CD1c-positive myeloid dendritic cell (primary cell): ENCODE measurements around the gene CDT1.
"Not testable (repeated sequence)": the region's sequence is repeated elsewhere in the genome, so short reads cannot be mapped to it uniquely, and the experiment has no call there.

ENCODE experiments used
- DNase-seq: peaks from one replicate; pipeline ENCODE4 v3.0.0-alpha.2; 2016; ENCODE audit errors: extremely low spot score

CDT1 gene

GRCh38 chr16:88782454-88783390 lies 20.9 kb upstream of the CDT1 start:
- DNase-seq, result peak; percentile 70

GRCh38 chr16:88783391-88784073 lies 20.1 kb upstream of the CDT1 start:
- DNase-seq, result peak; percentile 64

- DNase-seq, result peak; percentile 75
Measured at GRCh38 chr16:88784074-88784855, 19.3 kb upstream of the CDT1 start.

- no peak for DNase-seq
Measured at GRCh38 chr16:88784856-88785105, 18.8 kb upstream of the CDT1 start.

- DNase-seq, result peak; percentile 84
Measured at GRCh38 chr16:88785106-88785924, 18.3 kb upstream of the CDT1 start, which contains the start of gene PIEZO1. PIEZO1 (minus strand) TSS chr16:88785220; CDS start chr16:88784964, 256 bp downstream.

- DNase-seq, result no peak
Measured at GRCh38 chr16:88787579-88788314, 15.8 kb upstream of the CDT1 start.

GRCh38 chr16:88788749-88789148 lies 14.8 kb upstream of the CDT1 start:
- DNase-seq, result not testable (repeated sequence)

- peak; percentile 62 for DNase-seq
Measured at GRCh38 chr16:88789594-88789993, 14.0 kb upstream of the CDT1 start.

- DNase-seq, result peak; percentile 89
Measured at GRCh38 chr16:88790312-88791211, 13.0 kb upstream of the CDT1 start.

- DNase-seq, result peak; percentile 69
Measured at GRCh38 chr16:88792078-88792550, 11.5 kb upstream of the CDT1 start.

GRCh38 chr16:88792668-88793250 lies 10.8 kb upstream of the CDT1 start:
- DNase-seq, result no peak

GRCh38 chr16:88793251-88793954 lies 10.2 kb upstream of the CDT1 start:
- no peak for DNase-seq

GRCh38 chr16:88796278-88796677 lies 7.3 kb upstream of the CDT1 start:
- DNase-seq, result no peak

GRCh38 chr16:88798073-88798472 lies 5.5 kb upstream of the CDT1 start:
- no peak for DNase-seq

- no peak for DNase-seq
Measured at GRCh38 chr16:88798772-88799455, 4.7 kb upstream of the CDT1 start.

- peak; percentile 43 for DNase-seq
Measured at GRCh38 chr16:88799569-88800276, 3.9 kb upstream of the CDT1 start.

- DNase-seq, result no peak
Measured at GRCh38 chr16:88800277-88800592, 3.4 kb upstream of the CDT1 start.

GRCh38 chr16:88804173-88804551 lies 573 bp downstream of the CDT1 start:
- DNase-seq, result no peak
